H1 (cell line): ENCODE data around the gene AP2B1. TPM values are rescaled to one million over a fixed set of nuclear protein-coding genes. Genes with fewer than 3 reads are reported as not detected.

Source experiments
- ATF3 ChIP-seq: IDR thresholded peaks from 2 replicates; pipeline ENCODE4 v1.6.1; 2011; ENCODE audit warnings: low read depth, mild to moderate bottlenecking, low read length; ENCODE audit not compliant: insufficient read depth
- BACH1 ChIP-seq: IDR thresholded peaks from 2 replicates; pipeline ENCODE4 v1.6.1; 2012; ENCODE audit warnings: low read length, improper control_type of control experiment
- CBX8 ChIP-seq: fragments of 300-800, 300-1000 bp; sonication (generic); IDR thresholded peaks from 2 replicates; pipeline ENCODE4 v1.7.1; 2016; ENCODE audit warnings: low read depth, low read length, borderline replicate concordance
- HDAC2 ChIP-seq, 2 experiments: fragments of 300-600 bp in 1 of 2; sonication (generic) in 1 of 2; IDR thresholded peaks; 2 replicates each; pipeline ENCODE4 v1.6.1; 2011 to 2012; ENCODE audit warnings: low read depth in 2 of 2, low read length in 2 of 2, mild to moderate bottlenecking in 2 of 2, moderate library complexity in 2 of 2, borderline replicate concordance in 1 of 2, inconsistent platforms in 1 of 2
- JUN ChIP-seq: IDR thresholded peaks from 2 replicates; pipeline ENCODE4 v1.6.1; 2011; ENCODE audit warnings: low read depth, mild to moderate bottlenecking, improper control_type of control experiment, low read length
- JUND ChIP-seq: IDR thresholded peaks from 2 replicates; pipeline ENCODE4 v1.6.1; 2011; ENCODE audit warnings: mild to moderate bottlenecking, improper control_type of control experiment, low read length
- KDM5A ChIP-seq: fragments of 200-600 bp; IDR thresholded peaks from 2 replicates; pipeline ENCODE4 v1.7.1; 2012; ENCODE audit warnings: mild to moderate bottlenecking, low read length, inconsistent platforms, mixed read lengths
- MAFK ChIP-seq: IDR thresholded peaks from 2 replicates; pipeline ENCODE4 v1.6.1; 2012; ENCODE audit warnings: low read depth, mild to moderate bottlenecking, improper control_type of control experiment, low read length
- MAX ChIP-seq: IDR thresholded peaks from 2 replicates; pipeline ENCODE4 v1.6.1; 2012; ENCODE audit warnings: inconsistent platforms
- POU5F1 ChIP-seq: IDR thresholded peaks from 2 replicates; pipeline ENCODE4 v1.6.1; 2011; ENCODE audit warnings: low read depth, mild to moderate bottlenecking, low read length, moderate library complexity
- RFX5 ChIP-seq: IDR thresholded peaks from 2 replicates; pipeline ENCODE4 v1.6.1; 2011; ENCODE audit warnings: low read depth, low read length, improper control_type of control experiment, borderline replicate concordance
- SAP30 ChIP-seq: fragments of 300-600 bp; sonication (generic); IDR thresholded peaks from 2 replicates; pipeline ENCODE4 v1.7.1; 2012; ENCODE audit warnings: low read length, moderate library complexity, mild to moderate bottlenecking, inconsistent platforms; ENCODE audit not compliant: insufficient read depth, insufficient replicate concordance
- SP1 ChIP-seq: IDR thresholded peaks from 2 replicates; pipeline ENCODE4 v1.6.1; 2011; ENCODE audit warnings: low read depth, low read length
- SUZ12 ChIP-seq: fragments of 200-600 bp; sonication (generic); IDR thresholded peaks from 2 replicates; pipeline ENCODE4 v1.6.1; 2012; ENCODE audit warnings: mild to moderate bottlenecking, inconsistent platforms, low read length, moderate library complexity, mixed read lengths
- TAF1 ChIP-seq: IDR thresholded peaks from 2 replicates; pipeline ENCODE4 v1.6.1; 2011; ENCODE audit warnings: mild to moderate bottlenecking, low read depth, low read length
- TBP ChIP-seq: IDR thresholded peaks from 2 replicates; pipeline ENCODE4 v1.6.1; 2011; ENCODE audit warnings: low read depth, low read length, improper control_type of control experiment
- TEAD4 ChIP-seq: IDR thresholded peaks from 2 replicates; pipeline ENCODE4 v1.6.1; 2012; ENCODE audit warnings: low read depth, low read length, inconsistent platforms, mixed read lengths
- ZNF274 ChIP-seq: IDR thresholded peaks from 2 replicates; pipeline ENCODE4 v1.7.0; 2012; ENCODE audit warnings: low read length, borderline replicate concordance; ENCODE audit errors: extremely low read depth
- polyA plus RNA-seq, 7 experiments: library from polyadenylated mRNA; depleted of rRNA in 3 of 7; stranded (reverse) in 5 of 7; unstranded in 2 of 7; fragments of >200 nt in 5 of 7; fragments of 200-250 nt in 2 of 7; gene quantifications; 1 replicate in 5 of 7; 2 replicates in 1 of 7; 4 replicates in 1 of 7; pipeline versions ENCODE4 v1.2.1 to v1.2.3, GENCODE V29; 2011 to 2013; ENCODE audit warnings: missing spikeins in 2 of 7, mixed read lengths in 2 of 7
- total RNA-seq: library from RNA; stranded (reverse); fragmentation: NEBNext Ultra II Directional; extraction: Animal tissue kit (Norgen Biotek cat#: 25700); gene quantifications from 2 replicates; pipeline ENCODE4 v1.2.1, GENCODE V29; 2021
- TF ChIP-seq, protein P1 (sequence below), 3 experiments: IDR thresholded peaks; 1 replicate in 2 of 3; 2 replicates in 1 of 3; pipeline versions ENCODE4 v1.5.1 to v1.6.1; 2011; ENCODE audit warnings: low read length in 3 of 3, mild to moderate bottlenecking in 3 of 3, inconsistent platforms in 2 of 3, low read depth in 1 of 3, moderate library complexity in 1 of 3; ENCODE audit not compliant: insufficient read depth in 1 of 3; ENCODE audit errors: control extremely low read depth in 1 of 3
- TF ChIP-seq, protein P2 (sequence below): IDR thresholded peaks from 2 replicates; pipeline ENCODE4 v1.6.1; 2011; ENCODE audit warnings: low read length, improper control_type of control experiment

The AP2B1 gene
- total and polyA plus RNA-seq, 2 of the 8 experiments (the other 6 are each of a cell fraction or from before 2014, with no cell fraction given): 95.5 to 199 TPM

- TF ChIP-seq ZNF274 (no peak), TBP (no peak), MAX (0 out of 2 replicates have a peak, but pooled peaks have one; percentile 31), SAP30 (no peak), TEAD4 (peak; percentile 73), BACH1 (no peak), JUND (no peak), SUZ12 (no peak), MAFK (no peak), POU5F1 (no peak), CBX8 (no peak), JUN (no peak), RFX5 (no peak), TAF1 (no peak), KDM5A (no peak), ATF3 (no peak), SP1 (0 out of 2 replicates have a peak, but pooled peaks have one; percentile 35), HDAC2 (IDR thresholded peaks at IDR 0.05; ENCODE audit: borderline replicate concordance in 1 of 2, low read depth in 2 of 2, low read length in 2 of 2) (0 out of 4 replicates have a peak, but pooled peaks of 1 of the 2 experiments have one; percentile 27)
- TF ChIP-seq, protein P1, sequence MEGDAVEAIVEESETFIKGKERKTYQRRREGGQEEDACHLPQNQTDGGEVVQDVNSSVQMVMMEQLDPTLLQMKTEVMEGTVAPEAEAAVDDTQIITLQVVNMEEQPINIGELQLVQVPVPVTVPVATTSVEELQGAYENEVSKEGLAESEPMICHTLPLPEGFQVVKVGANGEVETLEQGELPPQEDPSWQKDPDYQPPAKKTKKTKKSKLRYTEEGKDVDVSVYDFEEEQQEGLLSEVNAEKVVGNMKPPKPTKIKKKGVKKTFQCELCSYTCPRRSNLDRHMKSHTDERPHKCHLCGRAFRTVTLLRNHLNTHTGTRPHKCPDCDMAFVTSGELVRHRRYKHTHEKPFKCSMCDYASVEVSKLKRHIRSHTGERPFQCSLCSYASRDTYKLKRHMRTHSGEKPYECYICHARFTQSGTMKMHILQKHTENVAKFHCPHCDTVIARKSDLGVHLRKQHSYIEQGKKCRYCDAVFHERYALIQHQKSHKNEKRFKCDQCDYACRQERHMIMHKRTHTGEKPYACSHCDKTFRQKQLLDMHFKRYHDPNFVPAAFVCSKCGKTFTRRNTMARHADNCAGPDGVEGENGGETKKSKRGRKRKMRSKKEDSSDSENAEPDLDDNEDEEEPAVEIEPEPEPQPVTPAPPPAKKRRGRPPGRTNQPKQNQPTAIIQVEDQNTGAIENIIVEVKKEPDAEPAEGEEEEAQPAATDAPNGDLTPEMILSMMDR (IDR thresholded peaks at IDR 0.05; ENCODE audit: control extremely low read depth in 1 of 3, insufficient read depth in 1 of 3, low read depth in 1 of 3, low read length in 3 of 3): no peak
- TF ChIP-seq, protein P2, sequence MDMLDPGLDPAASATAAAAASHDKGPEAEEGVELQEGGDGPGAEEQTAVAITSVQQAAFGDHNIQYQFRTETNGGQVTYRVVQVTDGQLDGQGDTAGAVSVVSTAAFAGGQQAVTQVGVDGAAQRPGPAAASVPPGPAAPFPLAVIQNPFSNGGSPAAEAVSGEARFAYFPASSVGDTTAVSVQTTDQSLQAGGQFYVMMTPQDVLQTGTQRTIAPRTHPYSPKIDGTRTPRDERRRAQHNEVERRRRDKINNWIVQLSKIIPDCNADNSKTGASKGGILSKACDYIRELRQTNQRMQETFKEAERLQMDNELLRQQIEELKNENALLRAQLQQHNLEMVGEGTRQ: no peak
Observed at GRCh38 chr17:35731239-35731916, 144.3 kb downstream of the AP2B1 start, which contains the start of gene RASL10B (continued).
